ENCODE measurements around the gene DHX36. TPM values are rescaled to one million over a fixed set of nuclear protein-coding genes. Genes with fewer than 3 reads are reported as not detected.
A peak's percentile ranks its signal among the peaks of the same experiment; 100 is the strongest.

DHX36 gene
- total RNA-seq, 1 donor from 2014 or later, result 53.8 TPM

GRCh38 chr3:154242766-154243165 is 81.5 kb downstream of the DHX36 start:
- TF ChIP-seq CTCF (IDR thresholded peaks at IDR 0.05; ENCODE audit: unreplicated experiment), result no peak
- Mint-ChIP-seq H3K27ac (ENCODE audit: unreplicated experiment) (no peak overlapping the region), H3K4me3 (ENCODE audit: unreplicated experiment) (no peak overlapping the region)

GRCh38 chr3:154241496-154241895 is 82.8 kb downstream of the DHX36 start:
- H3K4me3 Mint-ChIP-seq (ENCODE audit: unreplicated experiment), result peak overlapping the region; percentile 39
- DNase-seq (ENCODE audit: low spot score), result no peak
- no peak for TF ChIP-seq CTCF (IDR thresholded peaks at IDR 0.05; ENCODE audit: unreplicated experiment)
- peaks cover 9% of the 10 kb centered on the region for H3K27me3 Mint-ChIP-seq (ENCODE audit: unreplicated experiment)
- H3K9me3 Mint-ChIP-seq (ENCODE audit: unreplicated experiment), result no peaks in the 10 kb centered on the region
- peaks cover 33% of the 10 kb centered on the region for H3K36me3 Mint-ChIP-seq (ENCODE audit: low read depth, unreplicated experiment)
- H3K4me1 Mint-ChIP-seq (ENCODE audit: unreplicated experiment), result peaks cover 62% of the 10 kb centered on the region
- no peak overlapping the region for H3K27ac Mint-ChIP-seq (ENCODE audit: unreplicated experiment)

More at GRCh38 chr3:154242766-154243165, 81.5 kb downstream of the DHX36 start:
- peaks cover 43% of the 10 kb centered on the region for H3K36me3 Mint-ChIP-seq (ENCODE audit: low read depth, unreplicated experiment)
- H3K4me1 Mint-ChIP-seq (ENCODE audit: unreplicated experiment), result peaks cover 65% of the 10 kb centered on the region
- no peak for DNase-seq (ENCODE audit: low spot score)
- H3K27me3 Mint-ChIP-seq (ENCODE audit: unreplicated experiment), result peaks cover 13% of the 10 kb centered on the region
- H3K9me3 Mint-ChIP-seq (ENCODE audit: unreplicated experiment), result no peaks in the 10 kb centered on the region

DNA sequence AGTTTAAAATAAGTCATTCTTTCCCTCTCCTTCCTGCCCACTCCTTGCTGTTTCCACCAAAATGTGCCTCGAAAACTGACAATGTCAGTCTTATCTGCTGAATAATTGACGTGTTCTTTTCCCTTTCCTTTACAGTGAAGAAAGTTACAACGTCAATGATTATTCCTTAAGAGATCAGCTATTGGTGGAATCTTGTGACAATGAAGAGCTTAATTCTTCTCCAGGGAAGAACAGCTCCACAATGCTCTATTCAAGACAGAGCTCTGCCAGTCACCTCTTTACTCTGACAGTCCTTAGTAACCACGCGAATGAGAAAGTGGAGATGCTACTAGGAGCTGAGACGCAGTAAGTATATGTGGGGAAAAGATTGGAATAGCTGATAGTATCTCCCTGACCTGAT is 84.1 kb downstream of the DHX36 start:
- H3K27me3 Mint-ChIP-seq (ENCODE audit: unreplicated experiment), result peaks cover 6% of the 10 kb centered on the region
- peaks cover 64% of the 10 kb centered on the region for H3K4me1 Mint-ChIP-seq (ENCODE audit: unreplicated experiment)
- no peaks in the 10 kb centered on the region for H3K9me3 Mint-ChIP-seq (ENCODE audit: unreplicated experiment)
- no peak overlapping the region for H3K4me3 Mint-ChIP-seq (ENCODE audit: unreplicated experiment)
- no peak for TF ChIP-seq CTCF (IDR thresholded peaks at IDR 0.05; ENCODE audit: unreplicated experiment)
- peaks cover 32% of the 10 kb centered on the region for H3K36me3 Mint-ChIP-seq (ENCODE audit: low read depth, unreplicated experiment)
- no peak overlapping the region for H3K27ac Mint-ChIP-seq (ENCODE audit: unreplicated experiment)
- DNase-seq (ENCODE audit: low spot score), result no peak

DNA sequence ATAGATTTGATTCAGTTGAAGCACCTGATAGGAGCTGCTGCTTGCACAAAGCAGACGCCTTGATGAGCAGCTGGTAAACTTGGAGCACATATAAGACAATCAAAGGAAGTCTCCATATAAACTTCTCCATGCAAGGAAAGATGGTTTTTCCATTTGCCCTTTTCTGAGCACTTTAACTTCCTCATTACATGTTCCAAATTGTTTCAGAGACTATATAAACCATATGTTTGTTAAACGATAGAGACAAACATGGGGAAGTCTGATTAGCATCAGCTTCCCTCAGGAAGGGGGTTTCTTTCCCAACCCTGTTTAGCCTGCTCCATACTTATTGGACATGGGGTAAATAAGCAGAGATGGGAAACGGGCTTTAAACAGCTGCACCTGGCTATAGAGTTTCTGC is 88.0 kb downstream of the DHX36 start:
- no peak for TF ChIP-seq CTCF (IDR thresholded peaks at IDR 0.05; ENCODE audit: unreplicated experiment)
- Mint-ChIP-seq H3K9me3 (ENCODE audit: unreplicated experiment) (no peaks in the 10 kb centered on the region), H3K36me3 (ENCODE audit: low read depth, unreplicated experiment) (peaks cover 23% of the 10 kb centered on the region), H3K27me3 (ENCODE audit: unreplicated experiment) (peaks cover 4% of the 10 kb centered on the region), H3K4me1 (ENCODE audit: unreplicated experiment) (peaks cover 73% of the 10 kb centered on the region), H3K4me3 (ENCODE audit: unreplicated experiment) (no peak overlapping the region), H3K27ac (ENCODE audit: unreplicated experiment) (peak overlapping the region; percentile 95)
- DNase-seq (ENCODE audit: low spot score), result no peak

DNA sequence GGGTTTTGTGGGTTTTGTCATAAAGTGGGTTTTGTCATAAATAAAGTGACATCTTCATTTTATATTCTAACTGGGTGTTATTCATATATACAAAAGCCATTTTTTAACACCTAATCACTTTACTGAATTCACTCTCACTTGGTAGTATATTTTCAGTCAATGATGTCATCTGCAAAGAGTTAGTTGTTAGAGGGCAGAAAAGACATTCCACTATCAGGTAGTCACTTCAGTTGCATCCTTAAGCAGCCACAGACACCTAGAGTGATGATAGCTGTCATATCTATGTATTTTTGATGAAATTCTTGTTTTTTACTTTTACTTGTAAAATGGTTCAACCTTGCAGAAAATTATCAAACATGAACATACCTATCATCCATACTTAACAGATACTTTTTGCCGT is 89.0 kb downstream of the DHX36 start:
- DNase-seq (ENCODE audit: low spot score), result no peak
- Mint-ChIP-seq H3K27ac (ENCODE audit: unreplicated experiment) (peak overlapping the region; percentile 95), H3K4me3 (ENCODE audit: unreplicated experiment) (no peak overlapping the region), H3K9me3 (ENCODE audit: unreplicated experiment) (no peaks in the 10 kb centered on the region), H3K36me3 (ENCODE audit: low read depth, unreplicated experiment) (peaks cover 13% of the 10 kb centered on the region), H3K27me3 (ENCODE audit: unreplicated experiment) (peaks cover 4% of the 10 kb centered on the region), H3K4me1 (ENCODE audit: unreplicated experiment) (peaks cover 70% of the 10 kb centered on the region)
- no peak for TF ChIP-seq CTCF (IDR thresholded peaks at IDR 0.05; ENCODE audit: unreplicated experiment)
